GM18870 (cell line): ENCODE results near the gene FHL1.
"Not testable (repeated sequence)": the region's sequence is repeated elsewhere in the genome, so short reads cannot be mapped to it uniquely, and the experiment has no call there.

Experiments used
- ATAC-seq: cut with Tn5 transposase; IDR thresholded peaks from one replicate; pipeline ENCODE4 v1.9.1; 2021; ENCODE audit warnings: moderate library complexity; ENCODE audit not compliant: unreplicated experiment

FHL1 gene

GRCh38 chrX:136146614-136147314 lies 569 bp upstream of the FHL1 start:
- no peak for ATAC-seq

GRCh38 chrX:136147976-136148375 lies 643 bp downstream of the FHL1 start:
- no peak for ATAC-seq

GRCh38 chrX:136148391-136148790 lies 1.1 kb downstream of the FHL1 start:
- ATAC-seq: no peak

- ATAC-seq: no peak
Observed at GRCh38 chrX:136154998-136155397, 7.7 kb downstream of the FHL1 start.

- no peak for ATAC-seq
Observed at GRCh38 chrX:136156560-136157117, 9.3 kb downstream of the FHL1 start.

GRCh38 chrX:136157187-136157586 lies 9.9 kb downstream of the FHL1 start:
- ATAC-seq: no peak

- no peak for ATAC-seq
Observed at GRCh38 chrX:136158685-136159084, 11.4 kb downstream of the FHL1 start.

- ATAC-seq: no peak
Observed at GRCh38 chrX:136159611-136160025, 12.3 kb downstream of the FHL1 start.

- no peak for ATAC-seq
Observed at GRCh38 chrX:136162827-136163570, 15.7 kb downstream of the FHL1 start.

GRCh38 chrX:136163689-136164088 lies 16.4 kb downstream of the FHL1 start:
- no peak for ATAC-seq

- no peak for ATAC-seq
Observed at GRCh38 chrX:136165406-136165805, 18.1 kb downstream of the FHL1 start.

- no peak for ATAC-seq
Observed at GRCh38 chrX:136166221-136166855, 19.0 kb downstream of the FHL1 start.

- ATAC-seq: not testable (repeated sequence)
Observed at GRCh38 chrX:136167989-136168388, 20.7 kb downstream of the FHL1 start.

GRCh38 chrX:136168929-136169735 lies 21.8 kb downstream of the FHL1 start:
- no peak for ATAC-seq

- ATAC-seq: no peak
Observed at GRCh38 chrX:136170139-136170800, 22.9 kb downstream of the FHL1 start.

GRCh38 chrX:136171420-136171819 lies 24.1 kb downstream of the FHL1 start:
- no peak for ATAC-seq

GRCh38 chrX:136176399-136176825 lies 29.1 kb downstream of the FHL1 start:
- ATAC-seq: no peak

- no peak for ATAC-seq
Observed at GRCh38 chrX:136179133-136179532, 31.8 kb downstream of the FHL1 start.

- no peak for ATAC-seq
Observed at GRCh38 chrX:136182414-136182813, 35.1 kb downstream of the FHL1 start.

GRCh38 chrX:136183172-136183571 lies 35.8 kb downstream of the FHL1 start:
- ATAC-seq: no peak
